SK-N-MC (cell line): ENCODE measurements around the gene EMX2.

ENCODE experiments used
- EZH2 ChIP-seq: fragments of 200-600 bp; sonication (generic); IDR thresholded peaks from one replicate; pipeline ENCODE4 v1.6.1; 2017; ENCODE audit warnings: antibody characterized with exemption
- FOXP2 ChIP-seq: optimal IDR thresholded peaks from 2 replicates; pipeline ENCODE3; 2011; ENCODE audit warnings: mild to moderate bottlenecking, moderate library complexity; ENCODE audit not compliant: insufficient read depth; ENCODE audit errors: extremely low read length, control extremely low read depth
- POLR2AphosphoS5 ChIP-seq: IDR thresholded peaks from 2 replicates; pipeline ENCODE4 v1.6.1; 2012; ENCODE audit warnings: mild to moderate bottlenecking, low read depth, low read length, borderline replicate concordance

DNA sequence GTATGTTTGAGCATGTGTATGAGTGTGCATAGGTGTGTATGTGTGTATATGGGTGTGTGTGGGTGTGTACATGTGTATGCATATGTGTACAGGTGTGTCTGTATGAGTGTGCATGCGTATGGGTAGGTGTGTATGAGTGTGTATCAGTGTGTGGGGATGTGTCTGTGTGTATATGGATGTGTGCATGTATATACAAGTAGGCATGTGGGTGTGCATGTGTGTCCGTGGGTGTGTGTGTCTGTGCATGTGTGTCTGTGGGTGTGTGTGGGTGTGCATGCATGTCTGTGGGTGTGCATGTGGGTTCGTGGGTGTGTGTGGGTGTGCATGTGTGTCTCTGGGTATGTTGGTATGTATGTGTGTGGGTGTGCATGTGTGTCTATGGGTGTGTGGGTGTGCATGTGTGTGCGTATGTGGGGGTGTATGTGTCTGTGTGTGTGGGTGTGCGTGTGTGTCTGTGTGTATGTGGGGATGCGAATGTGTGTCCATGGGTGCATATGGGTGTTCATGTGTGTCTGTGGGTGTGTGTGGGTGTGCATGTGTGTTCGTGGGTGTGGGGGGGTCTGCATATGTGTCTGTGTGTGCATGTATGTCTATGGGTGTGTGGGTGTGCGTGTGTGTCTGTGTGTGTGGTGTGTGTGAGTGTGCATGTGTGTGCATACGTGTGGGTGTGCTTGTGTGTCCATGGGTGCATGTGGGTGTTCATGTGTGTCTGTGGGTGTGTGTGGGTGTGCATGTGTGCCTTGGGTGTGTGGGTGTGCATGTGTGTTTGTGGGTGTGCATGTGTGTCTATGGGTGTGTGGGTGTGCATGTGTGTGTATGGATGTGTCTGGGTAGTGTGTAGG lies 20.6 kb downstream of the EMX2 start:
- no peak for TF ChIP-seq EZH2
- TF ChIP-seq POLR2AphosphoS5: no peak
- TF ChIP-seq FOXP2: no peak
